K562 (cell line): Measurements from ENCODE around the gene NSMCE1. TPM values are rescaled to one million over a fixed set of nuclear protein-coding genes. Genes with fewer than 3 reads are reported as not detected.

Experiments
- ATF3 ChIP-seq, 2 experiments: fragments of 450-650 bp in 1 of 2; sonication (generic) in 1 of 2; formaldehyde crosslinking in 1 of 2; IDR thresholded peaks in 1 of 2; conservative IDR thresholded peaks in 1 of 2; 2 replicates each; pipeline versions ENCODE4 v1.6.1 to v1.8.1; 2016 to 2023; ENCODE audit warnings: mild to moderate bottlenecking in 2 of 2, moderate library complexity in 2 of 2, inconsistent platforms in 1 of 2, missing genetic modification reagents in 1 of 2
- CREM ChIP-seq: IDR thresholded peaks from 2 replicates; pipeline ENCODE4 v1.6.1; 2014; ENCODE audit warnings: antibody characterized with exemption, low read depth
- DLX4 ChIP-seq: fragments of 250-450 bp; sonication (Bioruptor Pico); IDR thresholded peaks from 2 replicates; pipeline ENCODE4 v1.6.1; 2021; ENCODE audit warnings: mild to moderate bottlenecking
- EP300 ChIP-seq: IDR thresholded peaks from 2 replicates; pipeline ENCODE4 v1.6.1; 2012; ENCODE audit warnings: low read length, improper control_type of control experiment
- ETV5 ChIP-seq: sonication (generic); formaldehyde crosslinking; IDR thresholded peaks from 2 replicates; pipeline ENCODE4 v1.4.0; 2020; ENCODE audit warnings: low read depth, mild to moderate bottlenecking, missing genetic modification reagents
- FOXJ2 ChIP-seq: fragments of 200-800 bp; sonication (Bioruptor generic); IDR thresholded peaks from 2 replicates; pipeline ENCODE4 v1.6.1; 2016; ENCODE audit warnings: missing genetic modification characterization, missing compliant biosample characterization
- HDAC1 ChIP-seq, 2 experiments: fragments of 450-650 bp; IDR thresholded peaks; 2 replicates each; pipeline ENCODE4 v1.6.1; 2016 to 2017; ENCODE audit warnings: inconsistent platforms in 1 of 2, mild to moderate bottlenecking in 1 of 2, moderate library complexity in 1 of 2
- HDAC2 ChIP-seq: fragments of 450-650 bp; IDR thresholded peaks from 2 replicates; pipeline ENCODE4 v1.6.1; 2016; ENCODE audit warnings: mild to moderate bottlenecking
- MIER1 ChIP-seq: fragments of 450-650 bp; IDR thresholded peaks from 2 replicates; pipeline ENCODE4 v1.6.1; 2016; ENCODE audit warnings: antibody characterized with exemption, mild to moderate bottlenecking, low read depth
- NEUROD1 ChIP-seq: fragments of 150-350 bp; IDR thresholded peaks from 2 replicates; pipeline ENCODE4 v1.6.1; 2014; ENCODE audit warnings: borderline replicate concordance, low read length, low read depth; ENCODE audit not compliant: partially characterized antibody
- PBX2 ChIP-seq, 2 experiments: IDR thresholded peaks in 1 of 2; conservative IDR thresholded peaks in 1 of 2; 2 replicates each; pipeline ENCODE4 v1.6.1; 2016; ENCODE audit warnings: low read depth in 2 of 2, mild to moderate bottlenecking in 1 of 2, missing compliant biosample characterization in 1 of 2, missing genetic modification characterization in 1 of 2, moderate library complexity in 1 of 2
- POLR2H ChIP-seq: IDR thresholded peaks from 2 replicates; pipeline ENCODE4 v1.6.1; 2016; ENCODE audit warnings: missing genetic modification characterization, low read depth, mild to moderate bottlenecking, control low read depth, missing compliant biosample characterization, moderate library complexity
- RBFOX2 ChIP-seq: fragments of 200-400 bp; formaldehyde crosslinking; IDR thresholded peaks from 2 replicates; pipeline ENCODE4 v1.6.1; 2017; ENCODE audit warnings: low read depth, mild to moderate bottlenecking, low read length, moderate library complexity
- TCFL5 ChIP-seq: fragments of 250-450 bp; sonication (Bioruptor Pico); conservative IDR thresholded peaks from 2 replicates; pipeline ENCODE4 v1.6.1; 2021; ENCODE audit warnings: mild to moderate bottlenecking, moderate library complexity, matching md5 sums
- TFAP4 ChIP-seq: sonication (generic); formaldehyde crosslinking; IDR thresholded peaks from 2 replicates; pipeline ENCODE4 v1.8.0; 2022; ENCODE audit warnings: missing genetic modification reagents, mild to moderate bottlenecking, moderate library complexity, borderline replicate concordance
- TRIM24 ChIP-seq, 2 experiments: fragments of 450-650 bp; IDR thresholded peaks; 2 replicates each; pipeline ENCODE4 v1.6.1; 2016
- ZNF507 ChIP-seq: conservative IDR thresholded peaks from 2 replicates; pipeline ENCODE4 v1.6.1; 2017; ENCODE audit warnings: missing genetic modification characterization, missing compliant biosample characterization
- polyA plus RNA-seq, 8 experiments: library from polyadenylated mRNA; depleted of rRNA in 4 of 8; stranded (reverse) in 5 of 8; unstranded in 3 of 8; fragments of >200 nt; fragmentation: Nextera tagmentation in 2 of 8; fragmentation: Illumina TruSeq in 1 of 8; extraction: Ambion mirVana in 2 of 8; extraction: Trizol in 1 of 8; gene quantifications; 2 replicates each; pipeline versions ENCODE4 v1.2.1 to v1.2.3, GENCODE V29; 2011 to 2014; ENCODE audit warnings: inconsistent platforms in 1 of 8, missing spikeins in 1 of 8
- total RNA-seq, 7 experiments: library from RNA; depleted of rRNA in 6 of 7; stranded (reverse); fragments of >200 nt in 6 of 7; fragmentation: Illumina TruSeq in 2 of 7; extraction: Trizol in 2 of 7; gene quantifications; 2 replicates each; pipeline versions ENCODE4 v1.2.1 to v1.2.3, GENCODE V29; 2011 to 2021; ENCODE audit warnings: low replicate concordance in 1 of 7

Gene NSMCE1
- total and polyA plus RNA-seq, 9 of the 15 experiments (the other 6 are each of a cell fraction or from before 2014, with no cell fraction given) = 52.1 to 163 (median 61.5) TPM

- TF ChIP-seq DLX4 (CRISPR knock-in tag) (no peak), CREM (peak; percentile 51), FOXJ2 (tag) (peak; percentile 90), EP300 (peak; percentile 69), NEUROD1 (peak; percentile 65), ETV5 (CRISPR knock-in tag) (peak; percentile 75; the same call in 1 of the 2 replicates), POLR2H (tag) (no peak), HDAC2 (peak; percentile 96; the same call in 1 of the 2 replicates), MIER1 (0 out of 2 replicates have a peak, but pooled peaks have one; percentile 53), RBFOX2 (peak; percentile 61), TRIM24 (IDR thresholded peaks at IDR 0.05) (peak in 1 of 2 experiments; percentile 38; a peak in 1 of 4 replicates), ATF3 (IDR thresholded peaks at IDR 0.05) (peak; percentile 45; the same call in 1 of the 2 replicates), ATF3 (CRISPR knock-in tag; conservative IDR thresholded peaks at IDR 0.05) (0 out of 2 replicates have a peak, but pooled peaks have one; percentile 39), HDAC1 (IDR thresholded peaks at IDR 0.05) (peak in 1 of 2 experiments; percentile 88; a peak in 2 of 4 replicates), PBX2 (CRISPR knock-in tag; IDR thresholded peaks at IDR 0.05; ENCODE audit: low read depth) (no peak), PBX2 (tag; conservative IDR thresholded peaks at IDR 0.05; ENCODE audit: low read depth) (peak; percentile 56; the same call in 1 of the 2 replicates), ZNF507 (tag) (no peak), TCFL5 (CRISPR knock-in tag) (no peak), TFAP4 (CRISPR knock-in tag) (peak; percentile 81)
These were observed 33.3 kb downstream of the NSMCE1 start (continued) for GRCh38 chr16:27235055-27235937.
